ENCODE measurements around the gene MAP7D3.

GRCh38 chrX:136209016-136209738, 42.0 kb downstream of the MAP7D3 start:
- TF ChIP-seq POLR2AphosphoS5 (IDR thresholded peaks at IDR 0.05): no peak
- peak; percentile 16 for TF ChIP-seq CTCF (IDR thresholded peaks at IDR 0.05; ENCODE audit: poor library complexity, severe bottlenecking)
- TF ChIP-seq EZH2 (IDR thresholded peaks at IDR 0.05; ENCODE audit: borderline replicate concordance, insufficient read depth, low read length, poor library complexity, severe bottlenecking): no peak
- TF ChIP-seq EP300 (conservative IDR thresholded peaks at IDR 0.05; ENCODE audit: poor library complexity, severe bottlenecking): no peak
- peak; percentile 30 for TF ChIP-seq SMC3 (conservative IDR thresholded peaks at IDR 0.05; ENCODE audit: poor library complexity)
- no peak for TF ChIP-seq TAF1 (IDR thresholded peaks at IDR 0.05; ENCODE audit: low read depth)
- no peak for TF ChIP-seq REST (IDR thresholded peaks at IDR 0.05; ENCODE audit: borderline replicate concordance)
- peak; percentile 21 for TF ChIP-seq RAD21 (conservative IDR thresholded peaks at IDR 0.05)

Data from neural cell (in vitro differentiated cells).